HCT116 (cell line): Measurements from ENCODE around the gene UNC5C. TPM values are rescaled to one million over a fixed set of nuclear protein-coding genes. Genes with fewer than 3 reads are reported as not detected.

Experiments
- ATAC-seq: fragments of 200-7000 bp; cut with Tn5 transposase; 2 replicates; pipeline ENCODE4 v1.9.1; 2020; ENCODE audit warnings: mild to moderate bottlenecking, moderate library complexity
- BruUV-seq: library from RNA; stranded (reverse); fragments of 400-500 nt; replicated peaks from 2 replicates; lab custom pipeline; 2021; lab: Mats Ljungman, UMichigan
- CTCF ChIA-PET: fragments of 300-600 bp; sonication (Branson Sonifier 250); formaldehyde crosslinking; loops from one replicate; lab custom pipeline; 2021; ENCODE audit warnings: antibody characterized with exemption; lab: Charles Lee
- POLR2A ChIA-PET: fragments of 300-600, 350-600 bp; sonication (Branson Sonifier 250); formaldehyde crosslinking; loops from one replicate; lab custom pipeline; 2021; ENCODE audit warnings: antibody characterized with exemption; lab: Charles Lee
- RAD21 ChIA-PET, 2 experiments: fragments of 300-600 bp; sonication (Branson Sonifier 250); formaldehyde crosslinking; loops; one replicate each; lab custom pipeline; 2023; ENCODE audit warnings: low total read pairs in 2 of 2; ENCODE audit not compliant: uncharacterized antibody in 2 of 2, unreplicated experiment in 2 of 2, low non-redundant PET in 1 of 2; lab: Charles Lee
- DNase-seq: peaks from one replicate; pipeline ENCODE4 v3.0.0-alpha.2; 2010; ENCODE audit warnings: low read depth, low spot score
- H2AFZ ChIP-seq: fragments of 200-600 bp; shearing (Covaris generic), sonication (generic); 2 replicates; pipeline ENCODE4 v1.6.1; 2017; ENCODE audit warnings: low read depth, mixed run types, mixed read lengths, antibody characterized with exemption, low read length; ENCODE audit not compliant: poor library complexity, severe bottlenecking
- H3K27ac ChIP-seq: 2 replicates; pipeline ENCODE4 v1.5.1; 2012; ENCODE audit warnings: low read depth, low read length
- H3K27me3 ChIP-seq: fragments of 200-600 bp; sonication (generic); 2 replicates; pipeline ENCODE4 v1.6.1; 2016; ENCODE audit warnings: mixed run types, low read length, mixed read lengths; ENCODE audit not compliant: insufficient read depth
- H3K36me3 ChIP-seq, 2 experiments: fragments of 200-500 bp in 1 of 2; fragments of 200-600 bp in 1 of 2; sonication (Bioruptor generic) in 1 of 2; sonication (generic) in 1 of 2; 2 replicates each; pipeline versions ENCODE4 v1.5.1 to v1.6.1; 2014 to 2016; ENCODE audit warnings: low read length in 2 of 2, inconsistent platforms in 1 of 2, mixed read lengths in 1 of 2, mixed run types in 1 of 2; ENCODE audit not compliant: insufficient read depth in 2 of 2, control insufficient read depth in 1 of 2
- H3K4me1 ChIP-seq, 2 experiments: fragments of 200-600 bp in 1 of 2; sonication (generic) in 1 of 2; 2 replicates each; pipeline versions ENCODE4 v1.5.1 to v1.6.1; 2012 to 2017; ENCODE audit warnings: low read length in 2 of 2, inconsistent platforms in 1 of 2, mild to moderate bottlenecking in 1 of 2, mixed read lengths in 1 of 2, mixed run types in 1 of 2, moderate library complexity in 1 of 2; ENCODE audit not compliant: insufficient read depth in 2 of 2, control insufficient read depth in 1 of 2
- H3K4me2 ChIP-seq: fragments of 200-600 bp; sonication (generic); 2 replicates; pipeline ENCODE4 v1.6.1; 2017; ENCODE audit warnings: mixed run types, low read length, mixed read lengths
- H3K4me3 ChIP-seq, 2 experiments: fragments of 200-600 bp in 1 of 2; sonication (generic) in 1 of 2; replicated peaks in 1 of 2; 2 replicates each; pipeline ENCODE4 v1.5.1; 2011 to 2016; ENCODE audit warnings: low read length in 2 of 2, control low read depth in 1 of 2, low read depth in 1 of 2, mild to moderate bottlenecking in 1 of 2, mixed read lengths in 1 of 2, mixed run types in 1 of 2
- H3K79me2 ChIP-seq: fragments of 200-600 bp; sonication (generic); 2 replicates; pipeline ENCODE4 v1.6.1; 2017; ENCODE audit warnings: mild to moderate bottlenecking, mixed run types, low read length, moderate library complexity, mixed read lengths; ENCODE audit not compliant: insufficient read depth
- H3K9ac ChIP-seq: fragments of 200-600 bp; sonication (generic); 2 replicates; pipeline ENCODE4 v1.6.1; 2016; ENCODE audit warnings: low read length, mixed read lengths
- H3K9me2 ChIP-seq: fragments of 200-600 bp; sonication (generic), shearing (Covaris generic); 2 replicates; pipeline ENCODE4 v1.6.1; 2017; ENCODE audit warnings: mixed run types, mild to moderate bottlenecking, moderate library complexity; ENCODE audit not compliant: insufficient read depth
- H3K9me3 ChIP-seq, 2 experiments: fragments of 200-500 bp in 1 of 2; fragments of 200-600 bp in 1 of 2; sonication (Bioruptor generic) in 1 of 2; sonication (generic) in 1 of 2; 2 replicates each; pipeline ENCODE4 v1.6.1; 2014 to 2017; ENCODE audit warnings: low read length in 2 of 2, mixed read lengths in 2 of 2, inconsistent platforms in 1 of 2, low read depth in 1 of 2, mild to moderate bottlenecking in 1 of 2, mixed run types in 1 of 2, moderate library complexity in 1 of 2; ENCODE audit not compliant: control insufficient read depth in 1 of 2, insufficient read depth in 1 of 2
- H4K20me1 ChIP-seq: fragments of 200-600 bp; sonication (generic), shearing (Covaris generic); 2 replicates; pipeline ENCODE4 v1.6.1; 2017; ENCODE audit warnings: mixed run types, mild to moderate bottlenecking, moderate library complexity; ENCODE audit not compliant: insufficient read depth
- ATF3 ChIP-seq: IDR thresholded peaks from 2 replicates; pipeline ENCODE4 v1.6.1; 2012
- CBX3 ChIP-seq: IDR thresholded peaks from 2 replicates; pipeline ENCODE4 v1.6.1; 2012; ENCODE audit warnings: low read depth
- CEBPB ChIP-seq: IDR thresholded peaks from 2 replicates; pipeline ENCODE4 v1.6.1; 2012; ENCODE audit warnings: low read depth
- ELF1 ChIP-seq: IDR thresholded peaks from 2 replicates; pipeline ENCODE4 v1.6.1; 2012; ENCODE audit warnings: low read depth, borderline replicate concordance
- EZH2phosphoT487 ChIP-seq: fragments of 200-600 bp; IDR thresholded peaks from 2 replicates; pipeline ENCODE4 v1.6.1; 2018; ENCODE audit warnings: antibody characterized with exemption, borderline replicate concordance
- FOSL1 ChIP-seq: IDR thresholded peaks from 2 replicates; pipeline ENCODE4 v1.6.1; 2012; ENCODE audit warnings: low read depth
- MAX ChIP-seq: IDR thresholded peaks from 2 replicates; pipeline ENCODE4 v1.6.1; 2012
- POLR2A ChIP-seq: IDR thresholded peaks from 2 replicates; pipeline ENCODE4 v1.7.0; 2011; ENCODE audit warnings: borderline replicate concordance; ENCODE audit not compliant: insufficient read depth, insufficient read length; ENCODE audit errors: extremely low read depth
- POLR2AphosphoS5 ChIP-seq: IDR thresholded peaks from 2 replicates; pipeline ENCODE4 v1.6.1; 2011; ENCODE audit warnings: mild to moderate bottlenecking, low read depth, low read length, moderate library complexity
- RAD21 ChIP-seq: IDR thresholded peaks from 2 replicates; pipeline ENCODE4 v1.6.1; 2012; ENCODE audit warnings: low read depth, mild to moderate bottlenecking
- REST ChIP-seq: IDR thresholded peaks from 2 replicates; pipeline ENCODE4 v1.6.1; 2012; ENCODE audit warnings: low read depth
- SP1 ChIP-seq: IDR thresholded peaks from 2 replicates; pipeline ENCODE4 v1.6.1; 2012; ENCODE audit warnings: low read depth
- SRF ChIP-seq: IDR thresholded peaks from 2 replicates; pipeline ENCODE4 v1.6.1; 2012; ENCODE audit warnings: low read depth
- ZBTB33 ChIP-seq: IDR thresholded peaks from 2 replicates; pipeline ENCODE4 v1.6.1; 2011; ENCODE audit warnings: mild to moderate bottlenecking, low read length, moderate library complexity; ENCODE audit not compliant: insufficient replicate concordance; ENCODE audit errors: extremely low read depth
- ZFX ChIP-seq: fragments of 450-650 bp; IDR thresholded peaks from 2 replicates; pipeline ENCODE4 v1.6.1; 2017
- ZNF274 ChIP-seq: fragments of 200-500 bp; sonication (Bioruptor generic); IDR thresholded peaks from 2 replicates; pipeline ENCODE4 v1.6.1; 2014; ENCODE audit warnings: mild to moderate bottlenecking, low read depth, low read length, inconsistent platforms
- intact Hi-C: fragments of 100-400 bp; cut with micrococcal nuclease; formaldehyde crosslinking; loops from 2 replicates; pipeline ENCODE4 v1.10.0; 2022
- total RNA-seq: library from RNA; stranded (reverse); gene quantifications from one replicate; pipeline ENCODE4 v1.2.1, GENCODE V29; 2021; ENCODE audit not compliant: unreplicated experiment

The UNC5C gene
- total RNA-seq, 1 experiment from 2014 or later = not detected

- Histone ChIP-seq H3K4me1 (no peaks in the 10 kb centered on the region), H4K20me1 (no peaks in the 10 kb centered on the region), H3K9me2 (no peaks in the 10 kb centered on the region), H3K27me3 (no peaks in the 10 kb centered on the region), H2AFZ (no peak overlapping the region), H3K4me3 (no peak overlapping the region), H3K9ac (no peak overlapping the region), H3K4me2 (no peak overlapping the region), H3K9me3 (no peaks in the 10 kb centered on the region), H3K79me2 (no peaks in the 10 kb centered on the region), H3K27ac (no peak overlapping the region), H3K36me3 (no peaks in the 10 kb centered on the region)
- RAD21 ChIA-PET = no interaction called here
- ATAC-seq (no peak), DNase-seq (no peak)
- intact Hi-C loops = no loop called here
- BruUV-seq = no TSS peak
- CTCF ChIA-PET = no interaction called here
- no peak for TF ChIP-seq POLR2A
- no peak for TF ChIP-seq CEBPB
- no peak for TF ChIP-seq ZNF274
- TF ChIP-seq EZH2phosphoT487 = no peak
- no peak for TF ChIP-seq CBX3
- TF ChIP-seq REST = no peak
- TF ChIP-seq POLR2AphosphoS5 = no peak
- POLR2A ChIA-PET = no interaction called here
These were observed 297.2 kb downstream of the UNC5C start for GRCh38 chr4:95251568-95251967.

GRCh38 chr4:95250544-95251137 is 298.1 kb downstream of the UNC5C start:
- no peaks in the 10 kb centered on the region for H3K4me1 ChIP-seq
- no peak overlapping the region for H3K9ac ChIP-seq
- no peak overlapping the region for H3K4me2 ChIP-seq
- H4K20me1 ChIP-seq = no peaks in the 10 kb centered on the region
- intact Hi-C loops = no loop called here
- BruUV-seq = no TSS peak
- CTCF ChIA-PET = no interaction called here
- no peaks in the 10 kb centered on the region for H3K36me3 ChIP-seq
- no peaks in the 10 kb centered on the region for H3K79me2 ChIP-seq
- POLR2A ChIA-PET = no interaction called here
- no peaks in the 10 kb centered on the region for H3K27me3 ChIP-seq
- no peak overlapping the region for H3K27ac ChIP-seq
- H2AFZ ChIP-seq = no peak overlapping the region
- no peaks in the 10 kb centered on the region for H3K9me3 ChIP-seq
- no peak for ATAC-seq
- no peak overlapping the region for H3K4me3 ChIP-seq
- RAD21 ChIA-PET = no interaction called here
- DNase-seq = no peak
- no peaks in the 10 kb centered on the region for H3K9me2 ChIP-seq
- TF ChIP-seq ELF1 = no peak
- TF ChIP-seq POLR2AphosphoS5 = no peak
- TF ChIP-seq SRF = no peak
- TF ChIP-seq SP1 = no peak
- no peak for TF ChIP-seq CBX3
- TF ChIP-seq CEBPB = no peak
- no peak for TF ChIP-seq MAX
- no peak for TF ChIP-seq ATF3
- no peak for TF ChIP-seq ZBTB33
- no peak for TF ChIP-seq ZFX
- no peak for TF ChIP-seq EZH2phosphoT487
- no peak for TF ChIP-seq ZNF274
- no peak for TF ChIP-seq RAD21
- no peak for TF ChIP-seq FOSL1
